HG03066 (cell line): ENCODE results near the gene SPP1.

Experiments used
- ATAC-seq: cut with Tn5 transposase; IDR thresholded peaks from one replicate; pipeline ENCODE4 v1.9.1; 2021; ENCODE audit warnings: low read depth; ENCODE audit not compliant: unreplicated experiment

SPP1 gene

DNA sequence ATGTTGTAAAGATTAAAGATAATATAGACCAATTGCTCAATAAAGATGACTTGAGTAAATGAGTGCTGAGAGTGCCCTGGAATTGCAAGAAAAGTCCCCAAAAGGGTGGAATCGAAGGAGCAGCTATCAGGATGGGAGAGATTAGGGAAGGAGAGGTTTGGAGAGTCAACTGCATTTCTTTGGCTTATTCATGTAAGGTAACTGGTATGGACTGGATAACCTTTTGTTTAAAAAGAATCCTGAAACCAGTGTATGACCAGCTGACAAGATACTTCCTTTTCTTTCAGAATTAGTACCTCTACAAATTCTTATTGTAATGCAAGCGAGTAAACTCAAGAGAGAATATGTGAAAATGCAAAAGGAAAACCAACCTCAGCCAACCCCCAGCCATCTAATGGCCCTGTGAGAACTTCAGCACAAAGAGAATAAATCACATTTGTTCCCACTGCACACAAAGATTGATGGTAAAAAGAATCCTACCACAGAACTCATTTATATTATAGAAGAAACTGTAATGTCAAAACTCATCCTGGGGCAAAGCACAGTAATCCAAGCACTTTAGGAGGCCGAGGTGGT, 24.5 kb upstream of the SPP1 start:
- ATAC-seq, result no peak

DNA sequence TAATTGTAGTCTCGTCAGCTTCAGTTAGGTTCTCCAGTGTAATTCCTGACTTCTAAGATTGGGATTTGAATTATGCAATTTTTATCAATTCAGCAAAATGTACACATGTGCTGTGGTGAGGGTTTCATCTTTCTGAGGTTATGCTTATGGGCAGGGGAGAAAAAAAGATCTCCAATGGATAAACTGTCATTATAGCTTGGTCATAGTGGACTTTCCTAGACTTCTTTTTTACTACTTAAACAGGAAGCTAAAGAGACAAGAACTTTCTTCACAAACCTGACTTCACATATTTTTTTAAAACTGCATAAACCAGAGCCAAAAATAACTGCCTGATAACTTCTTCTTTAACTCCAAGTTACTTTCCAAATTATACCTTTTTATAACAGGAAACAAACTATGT, 21.7 kb upstream of the SPP1 start:
- ATAC-seq, result no peak

- no peak for ATAC-seq
Measured at GRCh38 chr4:87956501-87956900, 19.0 kb upstream of the SPP1 start.

DNA sequence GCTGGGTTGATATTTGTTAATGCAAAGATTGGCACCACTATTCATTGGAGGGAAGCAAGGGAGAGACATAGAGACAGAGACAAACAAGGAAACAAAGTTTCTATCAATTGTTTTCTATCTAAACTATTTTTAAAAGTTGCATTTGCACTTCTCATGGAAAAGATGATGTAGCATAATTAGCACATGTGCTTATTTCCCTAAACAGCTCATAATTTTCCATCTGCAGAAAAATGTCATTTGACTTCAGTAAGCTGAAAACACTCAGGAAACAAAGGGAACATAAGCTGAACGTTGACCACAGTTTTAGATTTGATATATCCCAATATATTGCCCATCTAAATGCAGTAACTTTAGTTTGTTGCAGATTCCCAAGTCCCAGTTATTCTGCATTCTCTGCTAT, 18.5 kb upstream of the SPP1 start:
- ATAC-seq, result no peak

DNA sequence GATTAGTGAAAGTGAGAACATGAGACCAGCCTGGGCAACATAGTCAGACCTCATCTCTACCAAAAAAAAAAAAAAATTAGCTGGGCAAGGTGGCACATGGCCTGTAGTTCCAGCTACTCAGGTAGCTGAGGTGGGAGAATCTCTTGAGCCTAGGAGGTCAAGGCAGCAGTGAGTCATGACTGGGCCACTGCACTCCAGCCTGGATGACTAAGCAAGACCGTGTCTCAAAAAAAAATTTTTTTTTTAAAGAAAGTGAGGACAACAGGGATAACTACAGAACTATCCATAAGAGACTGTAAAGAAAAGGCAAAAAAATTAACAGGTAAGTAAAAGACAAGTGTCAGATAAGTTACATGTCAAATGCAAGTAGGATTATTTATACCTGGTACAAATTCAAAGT, 13.5 kb upstream of the SPP1 start:
- ATAC-seq, result no peak

GRCh38 chr4:87962398-87963146, 12.9 kb upstream of the SPP1 start:
- no peak for ATAC-seq

GRCh38 chr4:87965501-87965975, 10.0 kb upstream of the SPP1 start:
- no peak for ATAC-seq

GRCh38 chr4:87966095-87966496, 9.4 kb upstream of the SPP1 start:
- ATAC-seq, result no peak

GRCh38 chr4:87967193-87967592, 8.3 kb upstream of the SPP1 start:
- ATAC-seq, result no peak

GRCh38 chr4:87970121-87970520, 5.4 kb upstream of the SPP1 start:
- ATAC-seq, result no peak

GRCh38 chr4:87971866-87972265, 3.6 kb upstream of the SPP1 start:
- no peak for ATAC-seq

- ATAC-seq, result peak; percentile 78
Measured at GRCh38 chr4:87973283-87974169, 2.0 kb upstream of the SPP1 start.

- no peak for ATAC-seq
Measured at GRCh38 chr4:87974856-87975462, 555 bp upstream of the SPP1 start.

- no peak for ATAC-seq
Measured at GRCh38 chr4:87977521-87978278, 2.2 kb downstream of the SPP1 start.

- no peak for ATAC-seq
Measured at GRCh38 chr4:87978681-87979080, 3.2 kb downstream of the SPP1 start.

DNA sequence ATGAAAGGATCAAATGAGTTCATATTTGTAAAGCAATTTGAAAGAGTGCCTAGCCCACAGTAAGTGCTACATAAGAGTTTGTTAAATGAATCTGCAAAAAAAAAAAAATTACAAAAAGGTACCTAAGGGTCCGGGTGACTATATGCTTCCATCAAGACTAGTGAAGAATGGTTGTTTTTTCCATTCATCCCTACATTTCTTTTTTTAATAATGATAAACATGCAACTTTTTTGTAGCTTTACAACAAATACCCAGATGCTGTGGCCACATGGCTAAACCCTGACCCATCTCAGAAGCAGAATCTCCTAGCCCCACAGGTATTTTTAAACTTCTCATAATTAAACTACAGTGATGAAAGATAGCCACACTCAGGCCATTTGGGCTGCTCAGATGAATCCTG, 4.3 kb downstream of the SPP1 start:
- no peak for ATAC-seq

DNA sequence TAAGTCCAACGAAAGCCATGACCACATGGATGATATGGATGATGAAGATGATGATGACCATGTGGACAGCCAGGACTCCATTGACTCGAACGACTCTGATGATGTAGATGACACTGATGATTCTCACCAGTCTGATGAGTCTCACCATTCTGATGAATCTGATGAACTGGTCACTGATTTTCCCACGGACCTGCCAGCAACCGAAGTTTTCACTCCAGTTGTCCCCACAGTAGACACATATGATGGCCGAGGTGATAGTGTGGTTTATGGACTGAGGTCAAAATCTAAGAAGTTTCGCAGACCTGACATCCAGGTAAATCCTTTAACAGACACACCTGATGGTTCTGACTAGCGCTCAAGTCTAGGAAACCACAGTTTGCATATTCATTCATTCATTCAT, 6.0 kb downstream of the SPP1 start:
- ATAC-seq, result no peak

DNA sequence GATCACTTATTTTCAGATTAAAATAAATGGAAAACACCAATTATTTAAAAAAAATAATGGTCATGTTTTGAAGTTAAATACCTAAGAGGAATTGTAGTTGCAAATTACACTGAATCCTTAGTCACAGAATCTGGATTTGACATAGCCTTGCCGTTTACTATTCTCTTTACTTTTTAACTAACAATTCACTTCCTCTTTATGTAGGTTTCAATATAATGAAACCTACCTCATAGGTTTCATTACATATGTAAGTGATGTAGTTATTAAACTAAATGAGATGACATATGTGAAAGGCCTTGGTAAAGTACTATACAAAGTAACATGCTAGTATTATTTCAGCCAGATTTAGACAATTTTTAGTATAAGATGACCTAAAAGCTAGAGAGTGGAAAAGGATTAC, 6.5 kb downstream of the SPP1 start:
- ATAC-seq, result no peak

DNA sequence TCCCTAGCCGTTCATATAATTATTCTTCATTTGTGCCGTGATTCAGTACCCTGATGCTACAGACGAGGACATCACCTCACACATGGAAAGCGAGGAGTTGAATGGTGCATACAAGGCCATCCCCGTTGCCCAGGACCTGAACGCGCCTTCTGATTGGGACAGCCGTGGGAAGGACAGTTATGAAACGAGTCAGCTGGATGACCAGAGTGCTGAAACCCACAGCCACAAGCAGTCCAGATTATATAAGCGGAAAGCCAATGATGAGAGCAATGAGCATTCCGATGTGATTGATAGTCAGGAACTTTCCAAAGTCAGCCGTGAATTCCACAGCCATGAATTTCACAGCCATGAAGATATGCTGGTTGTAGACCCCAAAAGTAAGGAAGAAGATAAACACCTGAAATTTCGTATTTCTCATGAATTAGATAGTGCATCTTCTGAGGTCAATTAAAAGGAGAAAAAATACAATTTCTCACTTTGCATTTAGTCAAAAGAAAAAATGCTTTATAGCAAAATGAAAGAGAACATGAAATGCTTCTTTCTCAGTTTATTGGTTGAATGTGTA, 7.0 kb downstream of the SPP1 start:
- no peak for ATAC-seq

DNA sequence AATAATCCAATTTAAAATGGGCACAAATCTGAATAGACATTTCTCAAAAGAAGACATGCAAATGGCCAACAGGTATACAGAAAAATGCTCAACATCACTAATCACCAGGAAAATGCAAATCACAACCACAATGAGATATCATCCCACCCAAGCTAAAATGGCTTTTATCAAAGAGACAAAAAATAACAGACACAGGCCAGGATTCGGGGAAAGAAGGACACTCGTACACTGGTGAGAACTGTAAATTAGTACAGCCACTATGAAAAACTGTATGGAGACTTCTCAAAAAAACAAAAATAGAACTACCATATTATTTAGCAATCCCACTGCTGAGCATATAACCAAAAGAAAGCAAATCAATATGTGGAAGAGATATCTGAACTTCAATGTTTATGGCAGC, 8.5 kb downstream of the SPP1 start:
- ATAC-seq, result no peak
